TTC549 (cell line): ENCODE measurements around the gene DROSHA.
"Not testable (repeated sequence)": the region's sequence is repeated elsewhere in the genome, so short reads cannot be mapped to it uniquely, and the experiment has no call there.

Source experiments
- FAIRE-seq: peaks from 2 replicates; lab custom pipeline; 2012; peaks lifted over from hg19 to GRCh38; lab: Jason Lieb, UNC

The DROSHA gene

GRCh38 chr5:31378838-31379237 lies 153.1 kb downstream of the DROSHA start:
- FAIRE-seq: no peak

- FAIRE-seq: no peak
Observed at GRCh38 chr5:31378136-31378535, 153.8 kb downstream of the DROSHA start.

- FAIRE-seq: no peak
Observed at GRCh38 chr5:31377274-31377946, 154.5 kb downstream of the DROSHA start.

GRCh38 chr5:31375999-31376720 lies 155.7 kb downstream of the DROSHA start:
- FAIRE-seq: no peak

GRCh38 chr5:31372124-31372523 lies 159.8 kb downstream of the DROSHA start:
- no peak for FAIRE-seq

GRCh38 chr5:31366941-31367340 lies 165.0 kb downstream of the DROSHA start:
- no peak for FAIRE-seq

GRCh38 chr5:31365776-31366175 lies 166.1 kb downstream of the DROSHA start:
- no peak for FAIRE-seq

GRCh38 chr5:31364881-31365636 lies 166.8 kb downstream of the DROSHA start:
- no peak for FAIRE-seq

- FAIRE-seq: no peak
Observed at GRCh38 chr5:31362931-31363568, 168.8 kb downstream of the DROSHA start.

- FAIRE-seq: no peak
Observed at GRCh38 chr5:31362529-31362900, 169.4 kb downstream of the DROSHA start.

GRCh38 chr5:31361704-31362528 lies 170.0 kb downstream of the DROSHA start:
- FAIRE-seq: not testable (repeated sequence)

GRCh38 chr5:31361234-31361633 lies 170.7 kb downstream of the DROSHA start:
- no peak for FAIRE-seq

GRCh38 chr5:31359839-31360238 lies 172.1 kb downstream of the DROSHA start:
- FAIRE-seq: no peak

GRCh38 chr5:31357038-31357437 lies 174.9 kb downstream of the DROSHA start:
- FAIRE-seq: no peak

- no peak for FAIRE-seq
Observed at GRCh38 chr5:31355337-31355736, 176.6 kb downstream of the DROSHA start.
